GM21423 (cell line): ENCODE measurements around the gene GRAMD4.
A peak's percentile ranks its signal among the peaks of the same experiment; 100 is the strongest.

ENCODE experiments used
- ATAC-seq: cut with Tn5 transposase; IDR thresholded peaks from one replicate; pipeline ENCODE4 v1.9.1; 2021; ENCODE audit warnings: mild to moderate bottlenecking, moderate library complexity; ENCODE audit not compliant: unreplicated experiment

The GRAMD4 gene

GRCh38 chr22:46619830-46620501 is at the start of gene GRAMD4:
TSS of gene GRAMD4 (plus strand) at chr22:46620386. CDS start at chr22:46626800, 6,414 bp downstream.
- no peak for ATAC-seq

- ATAC-seq: no peak
Measured at GRCh38 chr22:46571642-46572250, 48.4 kb upstream of the GRAMD4 start.

- no peak for ATAC-seq
Measured at GRCh38 chr22:46572911-46573780, 47.0 kb upstream of the GRAMD4 start.

GRCh38 chr22:46573781-46574437 is 46.3 kb upstream of the GRAMD4 start:
- no peak for ATAC-seq

GRCh38 chr22:46574438-46574992 is 45.7 kb upstream of the GRAMD4 start:
- no peak for ATAC-seq

GRCh38 chr22:46574993-46575910 is 44.9 kb upstream of the GRAMD4 start:
- ATAC-seq: no peak

- ATAC-seq: no peak
Measured at GRCh38 chr22:46575911-46576555, 44.2 kb upstream of the GRAMD4 start.

GRCh38 chr22:46576556-46577367 is 43.4 kb upstream of the GRAMD4 start:
- ATAC-seq: peak; percentile 50

- no peak for ATAC-seq
Measured at GRCh38 chr22:46577368-46578249, 42.6 kb upstream of the GRAMD4 start.

- ATAC-seq: no peak
Measured at GRCh38 chr22:46578251-46578823, 41.8 kb upstream of the GRAMD4 start.

- ATAC-seq: no peak
Measured at GRCh38 chr22:46578824-46579561, 41.2 kb upstream of the GRAMD4 start.

- no peak for ATAC-seq
Measured at GRCh38 chr22:46579751-46580449, 40.3 kb upstream of the GRAMD4 start.

GRCh38 chr22:46580940-46581537 is 39.1 kb upstream of the GRAMD4 start:
- no peak for ATAC-seq

- ATAC-seq: no peak
Measured at GRCh38 chr22:46581538-46582244, 38.5 kb upstream of the GRAMD4 start.
